Endometrial microvascular endothelial cells (primary cell): ENCODE data around the gene HSF2. TPM values are rescaled to one million over a fixed set of nuclear protein-coding genes. Genes with fewer than 3 reads are reported as not detected.

Experiments
- total RNA-seq: library from RNA; depleted of rRNA; stranded (reverse); fragments of >200 nt; gene quantifications from one replicate; pipeline ENCODE4 v1.2.3, GENCODE V29; 2015; ENCODE audit errors: inconsistent ontology term

Gene HSF2
- total RNA-seq, 1 donor from 2014 or later, result 23.6 TPM

Other genes with a start within 250 kb of the HSF2 start
- 78.3 TPM for gene SERINC1, start 72.2 kb downstream of the HSF2 start, total RNA-seq
- gene PKIB, start 210.8 kb downstream of the HSF2 start, total RNA-seq, result not detected